Ramos (cell line): ENCODE measurements around the gene PPP1R26.
"Not testable (repeated sequence)": the region's sequence is repeated elsewhere in the genome, so short reads cannot be mapped to it uniquely, and the experiment has no call there.

ENCODE experiments used
- in situ Hi-C: fragments of 300-500 bp; cut with MboI; formaldehyde crosslinking; loops from one replicate; pipeline ENCODE4 v1.14.3; 2022; ENCODE audit warnings: low sequenced_read_pairs; ENCODE audit not compliant: unreplicated experiment

The PPP1R26 gene

GRCh38 chr9:135503371-135504261, 24.0 kb downstream of the PPP1R26 start:
- in situ Hi-C loops = no loop called here

- in situ Hi-C loops = no loop called here
These were observed 25.0 kb downstream of the PPP1R26 start for GRCh38 chr9:135504262-135505243.

- in situ Hi-C loops = no loop called here
These were observed 26.0 kb downstream of the PPP1R26 start for GRCh38 chr9:135505406-135506187.

GRCh38 chr9:135506327-135507103, 26.9 kb downstream of the PPP1R26 start:
- in situ Hi-C loops = no loop called here

GRCh38 chr9:135507104-135508035, 27.8 kb downstream of the PPP1R26 start:
- in situ Hi-C loops = no loop called here

- in situ Hi-C loops = no loop called here
These were observed 28.7 kb downstream of the PPP1R26 start for GRCh38 chr9:135508211-135508820.

GRCh38 chr9:135509458-135509857, 29.9 kb downstream of the PPP1R26 start:
- in situ Hi-C loops = no loop called here

GRCh38 chr9:135512241-135512603, 32.6 kb downstream of the PPP1R26 start:
- in situ Hi-C loops = no loop called here

DNA sequence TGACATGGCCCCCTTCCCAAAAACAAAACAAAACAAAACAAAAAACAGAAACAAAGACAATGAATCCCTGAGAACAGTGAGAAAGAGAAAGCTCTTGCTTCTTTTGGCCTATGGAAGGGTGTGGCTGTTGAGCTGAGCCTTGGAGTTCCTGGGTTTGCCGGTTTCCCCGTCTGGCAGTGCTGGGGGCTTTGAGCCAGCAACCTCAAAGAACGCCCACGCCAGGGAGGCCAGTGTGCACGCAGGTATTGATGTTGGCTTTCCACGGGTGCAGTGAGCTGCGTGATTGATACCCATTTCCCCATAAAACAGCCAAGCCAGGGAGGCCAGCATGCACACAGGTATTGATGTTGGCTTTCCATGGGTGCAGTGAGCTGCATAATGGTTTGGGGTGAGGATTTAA, 33.3 kb downstream of the PPP1R26 start:
- in situ Hi-C loops = no loop called here

DNA sequence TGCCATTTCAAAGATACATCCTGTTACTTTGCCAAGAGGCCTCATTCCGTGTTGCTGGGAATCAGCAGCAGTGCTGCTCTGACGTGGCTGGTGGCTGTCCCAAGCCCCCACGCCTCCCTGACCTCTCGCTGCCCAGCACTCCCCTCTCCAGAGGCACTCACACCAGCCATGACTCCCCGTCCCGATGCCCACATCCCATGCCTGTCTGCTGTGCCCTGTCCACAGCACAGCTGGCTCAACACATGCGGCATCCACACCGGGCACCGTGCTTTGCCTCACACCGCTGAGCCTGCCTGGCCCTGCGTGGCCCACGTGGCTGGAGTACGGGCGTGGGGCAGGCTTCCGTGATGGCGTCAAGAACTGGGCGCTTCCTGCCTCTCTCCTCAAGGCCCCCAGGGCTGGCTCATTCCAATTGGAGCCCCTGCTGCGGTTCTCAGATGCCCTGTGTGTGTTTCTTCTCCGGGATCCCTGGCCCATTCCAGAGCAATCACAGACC, 33.8 kb downstream of the PPP1R26 start:
- in situ Hi-C loops = no loop called here

- in situ Hi-C loops = not testable (repeated sequence)
These were observed 34.3 kb downstream of the PPP1R26 start for GRCh38 chr9:135513906-135514305.

DNA sequence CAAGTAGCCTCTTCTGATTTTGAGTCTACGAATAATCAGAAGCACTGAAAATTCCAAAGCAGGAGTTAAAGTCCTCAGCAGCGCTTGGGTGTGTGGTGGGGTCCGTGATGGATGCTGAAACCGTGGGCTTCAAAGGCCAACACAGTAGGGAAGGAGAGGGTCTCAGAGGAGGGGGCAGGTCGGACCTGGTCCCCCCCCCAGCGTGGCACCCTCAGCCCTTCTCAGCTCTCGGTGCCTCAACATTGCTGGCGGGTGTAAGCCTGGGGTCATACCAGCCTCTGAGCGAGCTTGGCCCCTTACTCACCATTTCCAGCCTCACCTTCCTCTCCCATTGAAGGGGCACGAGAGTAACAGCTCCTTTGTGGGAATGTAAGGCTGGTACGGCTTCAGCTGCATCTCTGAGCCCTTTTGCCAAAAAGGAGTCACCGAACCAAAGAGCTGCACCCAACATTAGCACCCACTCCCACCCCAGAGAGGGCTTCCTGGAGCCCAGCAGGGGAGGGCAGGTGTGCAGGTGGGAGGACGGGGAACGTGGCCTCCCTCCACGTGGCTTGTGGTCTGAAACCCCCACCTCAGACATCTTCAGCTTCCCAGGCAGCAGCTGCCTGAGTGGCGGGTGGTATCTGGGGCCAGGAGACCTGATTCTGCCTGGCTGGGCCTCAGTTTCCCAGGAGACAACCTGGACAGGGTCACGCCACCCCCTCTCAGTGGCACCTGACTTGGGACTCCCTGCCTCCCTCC, 34.9 kb downstream of the PPP1R26 start:
- in situ Hi-C loops = no loop called here

- in situ Hi-C loops = no loop called here
These were observed 35.7 kb downstream of the PPP1R26 start for GRCh38 chr9:135515083-135515951.

DNA sequence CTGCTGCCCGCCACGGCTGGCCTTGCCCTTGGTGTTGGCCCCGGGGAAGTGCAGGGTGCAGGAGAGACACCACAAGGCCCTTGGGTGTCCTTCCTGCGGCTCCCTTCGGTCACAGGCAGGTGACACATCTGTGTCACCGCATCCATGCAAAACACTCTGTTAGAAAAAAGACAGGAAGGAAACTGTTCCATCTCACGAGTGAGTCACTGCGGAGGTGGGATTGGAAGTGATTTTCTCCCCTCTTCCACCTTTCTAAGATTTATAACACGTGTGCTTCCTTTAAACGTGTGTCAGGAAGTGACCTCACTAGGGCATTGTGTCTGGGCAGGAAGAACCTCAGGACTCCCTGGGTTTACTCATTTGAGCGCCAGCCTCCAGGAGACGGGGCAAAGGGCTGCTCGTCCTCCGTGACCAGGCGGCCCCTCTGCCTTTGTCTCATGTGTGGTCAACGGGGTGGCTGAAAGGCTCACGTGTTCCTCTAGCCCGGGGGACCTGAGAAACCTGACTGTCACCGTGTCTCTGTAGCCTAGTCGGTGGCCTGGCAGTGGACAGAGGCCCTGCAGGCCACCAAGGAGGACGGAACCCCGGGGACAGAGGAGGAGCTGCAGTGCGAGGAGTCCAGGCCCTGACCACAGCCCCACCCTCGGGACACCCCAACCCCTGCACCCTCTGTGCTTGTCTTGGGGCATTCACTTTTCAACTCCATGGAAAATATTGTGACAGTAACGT, 36.7 kb downstream of the PPP1R26 start:
- in situ Hi-C loops = no loop called here

GRCh38 chr9:135517407-135517822, 37.8 kb downstream of the PPP1R26 start:
- in situ Hi-C loops = no loop called here
